Endodermal cell (in vitro differentiated cells): Measurements from ENCODE around the gene AOX1. TPM values are rescaled to one million over a fixed set of nuclear protein-coding genes. Genes with fewer than 3 reads are reported as not detected.
A peak's percentile ranks its signal among the peaks of the same experiment; 100 is the strongest.
"Not testable (repeated sequence)": the region's sequence is repeated elsewhere in the genome, so short reads cannot be mapped to it uniquely, and the experiment has no call there.

Source experiments
- DNase-seq: peaks from one replicate; pipeline ENCODE4 v3.0.0-alpha.2; 2017
- H3K27ac ChIP-seq: 2 replicates; pipeline ENCODE4 v1.5.1; 2013; ENCODE audit warnings: mild to moderate bottlenecking, low read depth, low read length, moderate library complexity
- H3K27me3 ChIP-seq: 2 replicates; pipeline ENCODE4 v1.6.1; 2013; ENCODE audit warnings: mild to moderate bottlenecking, low read length, moderate library complexity; ENCODE audit not compliant: insufficient read depth, control insufficient read depth, poor library complexity, severe bottlenecking
- H3K36me3 ChIP-seq: 2 replicates; pipeline ENCODE4 v1.7.0; 2013; ENCODE audit warnings: mild to moderate bottlenecking, low read length, moderate library complexity; ENCODE audit not compliant: control insufficient read depth, insufficient read depth
- H3K4me1 ChIP-seq: one replicate; pipeline ENCODE4 v1.7.0; 2013; ENCODE audit warnings: low read length; ENCODE audit not compliant: control insufficient read depth, insufficient read depth
- H3K4me3 ChIP-seq: 2 replicates; pipeline ENCODE4 v1.5.1; 2013; ENCODE audit warnings: mild to moderate bottlenecking, low read length, moderate library complexity
- H3K9ac ChIP-seq: 2 replicates; pipeline ENCODE4 v1.6.1; 2013; ENCODE audit warnings: mild to moderate bottlenecking, low read length, moderate library complexity; ENCODE audit not compliant: poor library complexity, severe bottlenecking; ENCODE audit errors: extremely low read depth
- H3K9me3 ChIP-seq: 2 replicates; pipeline ENCODE4 v1.6.1; 2013; ENCODE audit warnings: mild to moderate bottlenecking, low read length, moderate library complexity; ENCODE audit not compliant: control insufficient read depth
- H3K27ac Mint-ChIP-seq: 2 replicates; pipeline ENCODE4 v1.8.0; 2020; ENCODE audit warnings: mixed read lengths
- H3K27me3 Mint-ChIP-seq: 2 replicates; pipeline ENCODE4 v1.8.0; 2021; ENCODE audit warnings: mild to moderate bottlenecking, mixed read lengths; ENCODE audit not compliant: insufficient read depth
- H3K36me3 Mint-ChIP-seq: 2 replicates; pipeline ENCODE4 v1.8.0; 2020; ENCODE audit warnings: low read depth, mixed read lengths
- H3K4me1 Mint-ChIP-seq: 2 replicates; pipeline ENCODE4 v1.8.0; 2020; ENCODE audit warnings: mixed read lengths
- H3K4me3 Mint-ChIP-seq: 2 replicates; pipeline ENCODE4 v1.8.0; 2020; ENCODE audit warnings: mild to moderate bottlenecking, moderate library complexity, mixed read lengths
- H3K9me3 Mint-ChIP-seq: 2 replicates; pipeline ENCODE4 v1.8.0; 2020; ENCODE audit warnings: mild to moderate bottlenecking, mixed read lengths
- CTCF ChIP-seq: fragments of 200-600 bp; sonication (generic); conservative IDR thresholded peaks from 2 replicates; pipeline ENCODE4 v1.5.0; 2021; ENCODE audit warnings: antibody characterized with exemption, mild to moderate bottlenecking
- WGBS, 2 experiments: methylation state at CpG; one replicate each; pipeline versions ENCODE4 v1.1.5 to v1.1.7; 2013; ENCODE audit warnings: missing lambda C conversion rate in 2 of 2, mixed read lengths in 1 of 2; ENCODE audit not compliant: insufficient coverage in 1 of 2, insufficient read length in 1 of 2; 5-methylcytosine and 5-hydroxymethylcytosine counted together
- total RNA-seq, 2 donors: library from RNA; stranded (reverse); fragmentation: NEBNext Ultra II Directional in 1 of 2; extraction: Animal tissue kit (Norgen Biotek cat#: 25700) in 1 of 2; gene quantifications; 2 replicates in 1 of 2; 3 replicates in 1 of 2; pipeline ENCODE4 v1.2.1, GENCODE V29; 2021

AOX1 gene
- total RNA-seq, 2 donors from 2014 or later = 8.8 to 15.5 TPM

- Histone ChIP-seq H3K4me1 (no peaks in the 10 kb centered on the region), H3K36me3 (no peaks in the 10 kb centered on the region), H3K9ac (no peak overlapping the region), H3K27me3 (no peaks in the 10 kb centered on the region), H3K4me3 (peak overlapping the region; percentile 45), H3K27ac (no peak overlapping the region), H3K9me3 (no peaks in the 10 kb centered on the region)
- no peak for DNase-seq
- Mint-ChIP-seq H3K27ac (no peak overlapping the region), H3K4me3 (no peak overlapping the region), H3K9me3 (peaks cover 8% of the 10 kb centered on the region), H3K4me1 (no peaks in the 10 kb centered on the region), H3K36me3 (no peaks in the 10 kb centered on the region), H3K27me3 (peaks cover 6% of the 10 kb centered on the region)
- 100% methylated on average over 1 to 2 of the region's 2 CpGs for WGBS, 2 experiments
- no peak for TF ChIP-seq CTCF
These were observed 95.9 kb downstream of the AOX1 start for GRCh38 chr2:200681697-200682096.

GRCh38 chr2:200682407-200682806 is 96.6 kb downstream of the AOX1 start:
- not testable (repeated sequence) for H3K9ac ChIP-seq, H3K27me3 ChIP-seq, H3K36me3 ChIP-seq, H3K4me1 Mint-ChIP-seq, H3K27ac ChIP-seq, DNase-seq, H3K4me3 Mint-ChIP-seq, H3K9me3 Mint-ChIP-seq, H3K27ac Mint-ChIP-seq, H3K4me1 ChIP-seq, H3K36me3 Mint-ChIP-seq, H3K9me3 ChIP-seq
- WGBS, 2 experiments = 88% methylated on average over 1 of the region's 5 CpGs; no CpG with 5 or more reads in 1 of the 2 experiments
- peaks cover 10% of the 10 kb centered on the region for H3K27me3 Mint-ChIP-seq
- H3K4me3 ChIP-seq = peak overlapping the region; percentile 45

- Histone ChIP-seq H3K36me3 (no peaks in the 10 kb centered on the region), H3K9me3 (no peaks in the 10 kb centered on the region), H3K4me1 (no peaks in the 10 kb centered on the region), H3K9ac (no peak overlapping the region), H3K4me3 (no peak overlapping the region), H3K27me3 (no peaks in the 10 kb centered on the region), H3K27ac (no peak overlapping the region)
- Mint-ChIP-seq H3K36me3 (no peaks in the 10 kb centered on the region), H3K27ac (no peak overlapping the region), H3K4me3 (no peak overlapping the region), H3K4me1 (no peaks in the 10 kb centered on the region), H3K27me3 (peaks cover 19% of the 10 kb centered on the region), H3K9me3 (peaks cover 8% of the 10 kb centered on the region)
- no peak for TF ChIP-seq CTCF
- WGBS, 2 experiments = 20 to 75% methylated on average over 1 to 2 of the region's 2 CpGs
- DNase-seq = no peak
These were observed 102.4 kb downstream of the AOX1 start for GRCh38 chr2:200687922-200688920.
